ENCODE measurements around the gene NF2. TPM values are rescaled to one million over a fixed set of nuclear protein-coding genes. Genes with fewer than 3 reads are reported as not detected.
A peak's percentile ranks its signal among the peaks of the same experiment; 100 is the strongest.

NF2 gene
- total and polyA plus RNA-seq, 9 donors, result 16.9 to 30.1 (median 19.8) TPM

DNA sequence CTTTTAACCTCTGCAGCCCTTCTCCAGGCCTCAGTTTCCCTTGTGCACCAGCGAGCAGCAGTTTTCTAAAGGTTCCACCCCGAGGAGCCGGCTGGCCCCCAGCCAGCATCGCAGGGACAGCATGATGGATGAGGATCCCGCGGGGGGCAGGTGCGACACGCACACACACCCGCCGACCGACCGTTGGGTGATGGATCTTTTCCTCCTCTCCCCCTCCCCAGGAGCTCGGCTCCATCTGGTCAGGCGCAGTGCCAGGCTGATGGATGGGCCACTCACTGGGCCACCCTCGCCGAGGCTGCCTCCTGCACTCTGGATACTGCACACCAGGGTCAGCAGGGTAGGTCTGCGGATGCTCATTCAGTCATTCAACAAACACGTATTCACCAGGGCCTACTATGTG, 103.6 kb downstream of the NF2 start:
- peaks cover 82% of the 10 kb centered on the region for H3K4me1 ChIP-seq (ENCODE audit: control insufficient read depth, insufficient read depth, low read length)
- no peak for DNase-seq
- 61% methylated on average over 18 of the region's 18 CpGs for WGBS (ENCODE audit: insufficient coverage)

DNA sequence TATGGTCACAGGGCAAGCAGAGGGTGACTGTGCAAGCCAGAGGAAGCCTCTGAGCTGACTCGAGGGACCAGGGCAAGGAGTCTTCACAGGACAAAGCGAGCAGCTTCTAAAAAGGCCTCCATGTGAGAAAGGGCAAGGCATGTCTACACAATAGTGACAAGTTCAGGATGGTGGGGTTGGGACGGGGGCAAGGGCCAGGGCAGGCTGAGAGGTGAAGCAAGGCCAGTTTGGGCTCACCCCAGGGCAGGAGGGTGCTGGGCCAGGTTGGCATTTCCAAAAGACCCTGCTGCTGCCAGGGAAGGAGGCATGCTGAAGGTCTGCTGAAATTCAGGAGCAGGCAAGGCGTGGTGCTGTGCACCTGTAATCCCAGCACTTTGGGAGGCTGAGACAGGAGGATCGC, 104.0 kb downstream of the NF2 start:
- DNase-seq, result no peak

More for the DNA sequence above, 103.6 kb downstream of the NF2 start:
- Histone ChIP-seq H3K27me3 (ENCODE audit: control insufficient read depth, insufficient read depth, low read length) (peaks cover 25% of the 10 kb centered on the region), H3K27ac (ENCODE audit: low read length) (no peak overlapping the region), H3K36me3 (ENCODE audit: control insufficient read depth, insufficient read depth, low read length) (no peaks in the 10 kb centered on the region), H3K4me3 (ENCODE audit: low read length) (no peak overlapping the region), H3K9me3 (replicated peaks; ENCODE audit: control insufficient read depth, low read depth, low read length) (no peaks in the 10 kb centered on the region)

GRCh38 chr22:29710193-29710592, 106.8 kb downstream of the NF2 start:
- H3K4me3 ChIP-seq (ENCODE audit: low read length), result no peak overlapping the region
- 66% methylated on average over 14 of the region's 15 CpGs for WGBS (ENCODE audit: insufficient coverage)
- no peaks in the 10 kb centered on the region for H3K36me3 ChIP-seq (ENCODE audit: control insufficient read depth, insufficient read depth, low read length)
- H3K4me1 ChIP-seq (ENCODE audit: control insufficient read depth, insufficient read depth, low read length), result peaks cover 59% of the 10 kb centered on the region
- no peaks in the 10 kb centered on the region for H3K9me3 ChIP-seq (replicated peaks; ENCODE audit: control insufficient read depth, low read depth, low read length)
- H3K27me3 ChIP-seq (ENCODE audit: control insufficient read depth, insufficient read depth, low read length), result peaks cover 14% of the 10 kb centered on the region
- no peak overlapping the region for H3K27ac ChIP-seq (ENCODE audit: low read length)
- no peak for DNase-seq

More for the DNA sequence above, 104.0 kb downstream of the NF2 start:
- H3K27ac ChIP-seq (ENCODE audit: low read length), result no peak overlapping the region
- no peak overlapping the region for H3K4me3 ChIP-seq (ENCODE audit: low read length)
- H3K36me3 ChIP-seq (ENCODE audit: control insufficient read depth, insufficient read depth, low read length), result no peaks in the 10 kb centered on the region
- 89% methylated on average over 3 of the region's 5 CpGs for WGBS (ENCODE audit: insufficient coverage)
- peaks cover 22% of the 10 kb centered on the region for H3K27me3 ChIP-seq (ENCODE audit: control insufficient read depth, insufficient read depth, low read length)
- H3K4me1 ChIP-seq (ENCODE audit: control insufficient read depth, insufficient read depth, low read length), result peaks cover 77% of the 10 kb centered on the region
- no peaks in the 10 kb centered on the region for H3K9me3 ChIP-seq (replicated peaks; ENCODE audit: control insufficient read depth, low read depth, low read length)

DNA sequence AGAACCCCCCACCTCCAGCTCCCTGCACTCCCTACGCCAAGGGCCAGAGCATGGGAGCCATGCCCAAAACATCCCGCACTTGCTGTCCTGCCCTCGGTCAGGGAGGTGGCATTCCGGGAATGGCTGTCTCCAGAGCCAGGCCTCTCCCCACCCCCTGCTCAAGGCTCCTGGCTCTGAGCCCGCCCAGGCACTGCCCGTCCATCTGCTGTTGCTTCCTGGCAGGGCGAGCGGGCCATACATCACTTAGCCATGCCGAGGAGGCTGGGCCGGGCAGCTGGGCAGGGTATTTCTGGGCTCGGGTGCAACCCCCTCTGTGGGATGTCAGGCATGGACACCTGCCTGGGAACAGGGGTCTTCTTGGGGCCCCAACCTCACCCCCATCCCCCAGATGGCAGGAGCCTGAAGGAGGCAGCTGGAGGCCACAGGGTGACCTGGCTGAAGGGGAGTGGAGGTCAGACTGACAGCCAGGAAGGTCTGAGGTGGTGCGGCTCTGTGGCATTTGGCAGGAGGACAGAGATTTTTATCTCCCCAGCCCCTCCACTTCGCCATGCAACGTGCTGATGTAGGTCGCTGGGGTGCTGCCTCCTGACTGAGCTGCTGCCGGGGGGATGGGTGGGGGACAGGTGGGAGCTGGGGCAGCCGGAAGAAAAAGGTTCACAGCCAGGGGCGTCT, 107.6 kb downstream of the NF2 start:
- Histone ChIP-seq H3K27ac (ENCODE audit: low read length) (no peak overlapping the region), H3K4me1 (ENCODE audit: control insufficient read depth, insufficient read depth, low read length) (peaks cover 55% of the 10 kb centered on the region), H3K36me3 (ENCODE audit: control insufficient read depth, insufficient read depth, low read length) (no peaks in the 10 kb centered on the region), H3K27me3 (ENCODE audit: control insufficient read depth, insufficient read depth, low read length) (peaks cover 17% of the 10 kb centered on the region), H3K9me3 (replicated peaks; ENCODE audit: control insufficient read depth, low read depth, low read length) (no peaks in the 10 kb centered on the region), H3K4me3 (ENCODE audit: low read length) (no peak overlapping the region)
- 63% methylated on average over 5 of the region's 18 CpGs for WGBS (ENCODE audit: insufficient coverage)
- peak; percentile 79 for DNase-seq

DNA sequence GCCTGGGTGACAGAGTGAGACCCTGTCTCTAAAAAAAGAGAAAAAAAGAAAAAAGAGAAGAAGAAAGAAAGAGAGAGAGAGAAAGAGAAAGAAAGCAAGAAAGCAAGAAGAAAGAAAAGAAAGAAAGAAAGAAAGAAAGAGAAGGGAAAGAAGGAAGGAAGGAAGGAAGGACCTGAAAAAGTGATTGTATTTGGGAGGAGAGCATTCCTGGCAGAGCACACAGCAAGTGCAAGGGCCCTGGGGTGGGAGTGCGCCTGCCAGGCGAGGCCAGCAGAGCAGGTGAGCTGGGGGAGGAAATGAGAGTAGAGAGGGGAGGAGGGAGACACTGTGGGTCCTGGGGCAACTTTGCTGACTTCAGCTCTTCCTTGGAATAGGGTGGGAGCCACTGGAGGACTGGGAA, 108.7 kb downstream of the NF2 start:
- 71% methylated on average over 2 of the region's 2 CpGs for WGBS (ENCODE audit: insufficient coverage)

DNA sequence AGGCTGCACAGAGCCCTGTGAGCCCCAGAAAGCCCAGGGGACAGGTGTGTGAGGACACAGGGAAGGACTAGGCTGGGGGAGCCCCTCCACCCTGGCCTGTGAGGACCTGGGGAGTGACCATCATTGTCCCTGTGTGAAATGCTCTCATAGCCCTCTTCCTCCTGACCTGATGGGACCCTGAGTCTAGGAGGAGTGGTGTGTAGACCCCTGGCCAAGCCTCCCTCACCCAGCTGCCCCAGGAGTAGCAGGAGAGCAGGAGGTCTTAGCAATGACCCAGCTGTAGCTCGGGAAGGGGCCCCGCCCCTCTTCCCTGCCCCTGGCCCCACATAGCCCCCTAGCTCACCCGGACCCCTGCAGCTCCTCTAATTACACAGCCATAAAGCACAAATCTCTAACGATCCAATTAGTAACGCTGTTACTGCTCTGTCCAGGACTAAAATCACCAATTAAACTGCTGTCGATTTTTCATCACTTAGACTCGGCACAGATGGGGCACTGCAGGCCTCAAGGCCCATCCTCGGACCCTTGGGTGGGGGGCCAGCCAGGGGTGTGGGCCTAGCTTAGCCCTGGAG, 109.8 kb downstream of the NF2 start:
- Histone ChIP-seq H3K9me3 (replicated peaks; ENCODE audit: control insufficient read depth, low read depth, low read length) (no peaks in the 10 kb centered on the region), H3K36me3 (ENCODE audit: control insufficient read depth, insufficient read depth, low read length) (no peaks in the 10 kb centered on the region), H3K27me3 (ENCODE audit: control insufficient read depth, insufficient read depth, low read length) (peaks cover 27% of the 10 kb centered on the region), H3K4me1 (ENCODE audit: control insufficient read depth, insufficient read depth, low read length) (peaks cover 43% of the 10 kb centered on the region), H3K27ac (ENCODE audit: low read length) (no peak overlapping the region), H3K4me3 (ENCODE audit: low read length) (no peak overlapping the region)
- DNase-seq, result no peak
- 26% methylated on average over 8 of the region's 8 CpGs for WGBS (ENCODE audit: insufficient coverage)

More for the DNA sequence above, 108.7 kb downstream of the NF2 start:
- Histone ChIP-seq H3K36me3 (ENCODE audit: control insufficient read depth, insufficient read depth, low read length) (no peaks in the 10 kb centered on the region), H3K27ac (ENCODE audit: low read length) (no peak overlapping the region), H3K4me3 (ENCODE audit: low read length) (no peak overlapping the region), H3K27me3 (ENCODE audit: control insufficient read depth, insufficient read depth, low read length) (peaks cover 18% of the 10 kb centered on the region), H3K9me3 (replicated peaks; ENCODE audit: control insufficient read depth, low read depth, low read length) (no peaks in the 10 kb centered on the region), H3K4me1 (ENCODE audit: control insufficient read depth, insufficient read depth, low read length) (peaks cover 45% of the 10 kb centered on the region)
- no peak for DNase-seq

GRCh38 chr22:29715240-29715639, 111.8 kb downstream of the NF2 start:
- 33% methylated on average over 10 of the region's 13 CpGs for WGBS (ENCODE audit: insufficient coverage)
- no peaks in the 10 kb centered on the region for H3K36me3 ChIP-seq (ENCODE audit: control insufficient read depth, insufficient read depth, low read length)

GRCh38 chr22:29715705-29716104, 112.3 kb downstream of the NF2 start:
- DNase-seq, result no peak
- no peaks in the 10 kb centered on the region for H3K9me3 ChIP-seq (replicated peaks; ENCODE audit: control insufficient read depth, low read depth, low read length)
- 78% methylated on average over 2 of the region's 5 CpGs for WGBS (ENCODE audit: insufficient coverage)
- H3K4me3 ChIP-seq (ENCODE audit: low read length), result no peak overlapping the region
- H3K4me1 ChIP-seq (ENCODE audit: control insufficient read depth, insufficient read depth, low read length), result peaks cover 21% of the 10 kb centered on the region
- no peaks in the 10 kb centered on the region for H3K36me3 ChIP-seq (ENCODE audit: control insufficient read depth, insufficient read depth, low read length)
- H3K27me3 ChIP-seq (ENCODE audit: control insufficient read depth, insufficient read depth, low read length), result peaks cover 45% of the 10 kb centered on the region
- no peak overlapping the region for H3K27ac ChIP-seq (ENCODE audit: low read length)

More at GRCh38 chr22:29715240-29715639, 111.8 kb downstream of the NF2 start:
- no peak for DNase-seq
- Histone ChIP-seq H3K27me3 (ENCODE audit: control insufficient read depth, insufficient read depth, low read length) (peaks cover 43% of the 10 kb centered on the region), H3K4me3 (ENCODE audit: low read length) (no peak overlapping the region), H3K9me3 (replicated peaks; ENCODE audit: control insufficient read depth, low read depth, low read length) (no peaks in the 10 kb centered on the region), H3K27ac (ENCODE audit: low read length) (no peak overlapping the region), H3K4me1 (ENCODE audit: control insufficient read depth, insufficient read depth, low read length) (peaks cover 26% of the 10 kb centered on the region)

DNA sequence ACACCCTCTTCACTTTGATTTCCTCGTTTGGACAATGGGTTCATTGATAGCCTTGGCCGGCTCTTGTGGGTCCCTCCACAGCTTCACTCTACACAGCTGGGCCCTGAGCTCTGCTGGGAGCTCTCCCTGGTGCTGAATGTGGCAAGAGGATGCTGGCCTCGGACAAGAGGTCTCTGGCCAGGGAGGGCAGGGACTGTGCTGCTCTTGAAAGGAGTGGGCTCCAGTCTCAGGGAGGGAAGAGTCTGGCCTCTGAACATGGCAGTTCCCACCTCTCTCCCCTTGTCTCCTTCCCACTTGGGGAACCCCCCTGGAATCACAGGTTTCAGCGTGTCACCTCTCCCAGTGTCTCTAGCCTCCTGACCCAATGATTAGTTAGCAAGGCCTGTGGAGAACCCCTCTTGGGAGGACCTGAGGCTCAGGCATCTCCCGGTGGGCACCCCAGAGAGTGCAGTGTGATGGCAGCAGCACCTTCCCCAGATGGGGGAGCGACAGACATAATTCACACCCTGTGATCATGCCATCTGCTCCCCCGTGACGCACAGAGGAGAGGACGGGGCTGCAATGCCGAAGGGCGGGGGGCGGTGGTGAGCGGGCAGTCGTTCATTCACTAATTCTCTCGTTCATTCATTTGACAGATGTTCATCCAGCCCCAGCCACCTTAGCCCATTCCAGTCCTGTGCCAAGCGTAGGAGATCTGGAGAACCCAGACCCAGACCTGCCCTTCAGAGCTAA, 113.5 kb downstream of the NF2 start:
- no peak overlapping the region for H3K4me3 ChIP-seq (ENCODE audit: low read length)
- peak; percentile 92 for DNase-seq
- H3K4me1 ChIP-seq (ENCODE audit: control insufficient read depth, insufficient read depth, low read length), result peaks cover 10% of the 10 kb centered on the region
- 81% methylated on average over 12 of the region's 16 CpGs for WGBS (ENCODE audit: insufficient coverage)
- no peaks in the 10 kb centered on the region for H3K36me3 ChIP-seq (ENCODE audit: control insufficient read depth, insufficient read depth, low read length)
- H3K27ac ChIP-seq (ENCODE audit: low read length), result no peak overlapping the region
- peaks cover 58% of the 10 kb centered on the region for H3K27me3 ChIP-seq (ENCODE audit: control insufficient read depth, insufficient read depth, low read length)
- no peaks in the 10 kb centered on the region for H3K9me3 ChIP-seq (replicated peaks; ENCODE audit: control insufficient read depth, low read depth, low read length)

- Histone ChIP-seq H3K9me3 (replicated peaks; ENCODE audit: control insufficient read depth, low read depth, low read length) (no peaks in the 10 kb centered on the region), H3K27ac (ENCODE audit: low read length) (no peak overlapping the region), H3K27me3 (ENCODE audit: control insufficient read depth, insufficient read depth, low read length) (peaks cover 64% of the 10 kb centered on the region), H3K36me3 (ENCODE audit: control insufficient read depth, insufficient read depth, low read length) (no peaks in the 10 kb centered on the region), H3K4me1 (ENCODE audit: control insufficient read depth, insufficient read depth, low read length) (peaks cover 10% of the 10 kb centered on the region), H3K4me3 (ENCODE audit: low read length) (no peak overlapping the region)
- WGBS (ENCODE audit: insufficient coverage), result 77% methylated on average over 6 of the region's 11 CpGs
- DNase-seq, result no peak
Observed at GRCh38 chr22:29717789-29718188, 114.4 kb downstream of the NF2 start.

Measured in muscle of leg (tissue), 11 donors.